ENCODE measurements around the gene PPM1L.
"Not testable (repeated sequence)": the region's sequence is repeated elsewhere in the genome, so short reads cannot be mapped to it uniquely, and the experiment has no call there.

Gene PPM1L

DNA sequence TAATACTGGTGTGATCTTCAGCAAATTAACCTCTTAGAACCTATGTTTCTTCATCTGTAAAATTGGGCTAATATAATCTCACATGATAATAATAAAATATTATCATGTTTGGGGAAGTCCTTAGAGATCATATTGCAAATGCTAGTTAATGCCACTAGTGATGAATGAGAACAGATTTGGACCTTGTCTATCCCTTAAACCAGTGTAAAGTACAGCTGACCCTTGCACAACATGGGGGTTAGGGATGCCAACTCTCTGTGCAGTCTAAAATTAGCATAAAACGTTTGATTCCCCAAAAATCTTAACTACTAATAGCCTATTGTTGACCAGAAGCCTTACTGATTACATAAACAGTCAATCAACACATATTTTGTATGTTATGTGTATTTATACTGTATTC lies 207.9 kb downstream of the PPM1L start:
- no peak for DNase-seq (ENCODE audit: low read depth, low spot score)
- H3K27ac ChIP-seq, result no peak overlapping the region

DNA sequence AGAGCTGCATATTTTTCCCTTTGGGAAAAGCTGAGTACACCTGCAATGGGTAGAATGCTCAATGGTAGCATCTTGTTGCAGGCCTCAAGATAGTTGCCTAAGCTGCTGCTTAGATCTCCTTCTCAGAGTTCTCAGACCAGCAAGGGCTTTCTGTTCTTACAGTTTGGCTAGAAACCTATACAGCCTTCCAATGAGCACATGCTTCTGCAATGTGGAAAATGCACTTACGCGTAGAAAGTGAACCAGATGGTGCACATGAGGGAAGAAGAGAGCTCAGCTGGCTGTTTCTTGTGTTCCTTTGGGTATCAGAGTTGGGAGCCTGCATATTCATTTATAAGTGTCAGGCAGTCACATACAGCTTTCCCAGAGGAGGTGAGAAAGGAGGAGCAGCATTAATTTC lies 212.7 kb downstream of the PPM1L start:
- DNase-seq (ENCODE audit: low read depth, low spot score), result no peak
- no peak overlapping the region for H3K27ac ChIP-seq

DNA sequence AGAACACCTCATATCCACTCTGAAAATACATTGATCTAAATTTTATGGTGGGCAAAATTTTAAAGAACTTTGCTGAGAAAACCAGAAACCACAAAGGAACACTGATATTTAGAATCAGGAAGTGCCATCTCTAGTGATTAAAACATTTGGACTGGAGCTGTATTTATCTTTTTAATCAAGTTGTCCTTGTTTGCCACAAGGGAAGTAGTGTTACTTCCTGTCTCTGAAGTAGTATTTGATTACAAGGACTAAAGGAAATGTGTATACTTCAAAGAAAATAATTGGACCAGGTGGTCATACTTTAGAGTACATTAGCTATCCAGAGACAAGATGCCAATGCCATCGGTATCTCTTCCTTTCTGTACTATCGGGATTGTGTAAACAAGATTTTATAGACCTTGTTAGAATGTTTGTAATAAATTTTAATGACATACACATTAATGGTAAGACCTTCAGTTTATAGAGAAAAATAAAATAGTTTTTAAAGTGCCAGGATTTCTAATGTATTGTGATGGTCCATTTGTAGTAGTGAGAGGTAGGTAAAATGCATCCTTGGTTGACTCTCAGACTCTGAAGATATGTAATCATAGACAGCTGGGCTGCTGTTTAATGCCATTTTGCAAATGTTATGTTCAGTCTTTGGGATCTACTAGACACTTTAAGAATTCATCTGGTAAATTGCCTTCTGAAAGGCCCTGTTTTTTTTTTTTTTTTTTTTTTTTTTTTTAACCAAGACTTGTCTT lies 217.2 kb downstream of the PPM1L start:
- no peak overlapping the region for H3K27ac ChIP-seq
- no peak for DNase-seq (ENCODE audit: low read depth, low spot score)

DNA sequence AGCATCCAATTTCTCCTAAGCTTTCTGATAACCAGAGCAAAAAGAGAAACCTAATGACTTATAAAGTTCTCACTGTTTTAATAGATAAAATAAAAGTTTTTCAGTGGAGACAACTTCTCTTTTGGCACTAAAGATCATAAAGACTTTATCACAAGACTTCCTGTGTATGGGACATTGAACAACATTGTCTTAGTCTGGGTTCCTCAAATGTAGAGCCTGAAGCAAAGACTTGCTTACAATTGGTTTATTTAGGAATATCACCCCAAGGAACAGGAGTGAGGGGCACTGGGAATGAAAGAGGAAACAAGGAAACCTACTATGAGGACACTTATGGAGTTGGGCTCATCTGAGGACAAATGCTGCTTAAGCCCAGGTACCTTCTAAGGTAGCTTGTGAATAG lies 221.7 kb downstream of the PPM1L start:
- no peak for DNase-seq (ENCODE audit: low read depth, low spot score)
- no peak overlapping the region for H3K27ac ChIP-seq

DNA sequence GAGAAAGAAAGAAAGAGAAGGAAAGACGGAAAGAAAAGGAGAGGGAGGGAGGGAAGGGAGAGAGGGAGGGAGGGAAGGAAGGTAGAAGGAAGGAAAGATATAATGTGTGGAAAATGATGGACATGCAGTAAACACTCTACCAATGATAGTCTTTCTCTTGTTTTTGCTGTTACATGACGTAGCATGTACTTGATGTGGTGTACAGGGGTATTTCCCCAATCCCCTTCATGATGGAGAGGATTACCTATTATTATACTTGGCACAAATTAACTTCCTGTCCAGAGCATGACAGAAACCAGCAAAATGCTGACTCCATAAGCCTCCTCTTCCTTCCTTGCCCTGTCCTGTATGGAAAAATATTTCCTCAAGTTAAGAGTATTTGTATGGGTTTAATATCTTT lies 224.7 kb downstream of the PPM1L start:
- DNase-seq (ENCODE audit: low read depth, low spot score), result no peak
- no peak overlapping the region for H3K27ac ChIP-seq

DNA sequence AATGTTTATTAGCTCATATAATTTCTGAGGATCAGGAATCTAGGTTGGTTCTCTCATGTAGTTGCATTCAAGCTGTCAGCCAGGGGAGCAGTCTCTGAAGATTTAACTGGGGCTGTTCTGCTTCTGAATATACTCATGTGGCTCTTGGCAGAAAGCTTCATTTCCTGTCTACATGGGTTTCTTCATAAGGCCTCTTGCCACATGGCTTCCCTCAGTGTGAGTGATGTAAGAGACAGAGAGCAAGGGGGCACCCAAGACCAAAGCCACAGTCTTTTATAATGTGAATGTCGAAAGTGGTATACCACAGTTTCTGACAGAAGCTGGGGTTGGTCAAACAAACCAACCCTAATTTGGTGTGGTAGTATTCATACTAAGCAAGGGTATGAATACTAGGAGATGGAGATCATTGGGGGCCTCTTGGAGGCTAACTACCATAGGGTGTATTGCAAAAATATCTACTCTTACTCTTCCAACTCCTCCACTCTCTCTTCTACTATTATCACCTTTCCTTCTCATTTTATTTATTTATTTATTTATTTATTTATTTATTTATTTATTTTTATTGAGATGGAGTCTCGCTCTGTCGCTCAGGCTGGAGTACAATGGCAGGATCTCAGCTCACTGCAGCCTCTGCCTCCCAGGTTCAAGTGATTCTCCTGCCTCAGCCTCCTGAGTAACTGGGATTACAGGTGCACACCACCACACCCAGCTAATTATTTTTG lies 225.3 kb downstream of the PPM1L start:
- DNase-seq (ENCODE audit: low read depth, low spot score), result no peak
- H3K27ac ChIP-seq, result no peak overlapping the region

DNA sequence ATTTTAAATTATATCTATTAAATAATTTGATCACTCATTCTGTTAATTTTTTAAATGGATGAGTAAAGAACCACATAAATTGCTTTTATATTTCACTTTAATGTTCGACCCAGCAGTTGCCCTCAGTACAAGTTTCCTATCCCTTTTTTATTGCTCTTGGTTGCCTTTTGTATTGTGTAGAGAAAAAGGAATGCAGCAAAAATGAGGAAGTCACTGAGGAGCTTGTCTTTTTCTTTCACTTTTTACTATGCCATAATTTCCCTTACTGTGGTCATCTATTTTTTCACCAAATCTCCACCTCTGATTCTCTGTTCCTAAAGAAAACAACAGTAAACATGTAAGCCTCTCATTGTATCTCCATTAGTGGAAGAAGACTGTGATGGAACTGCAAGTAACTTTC lies 226.5 kb downstream of the PPM1L start:
- no peak for DNase-seq (ENCODE audit: low read depth, low spot score)
- H3K27ac ChIP-seq, result no peak overlapping the region

DNA sequence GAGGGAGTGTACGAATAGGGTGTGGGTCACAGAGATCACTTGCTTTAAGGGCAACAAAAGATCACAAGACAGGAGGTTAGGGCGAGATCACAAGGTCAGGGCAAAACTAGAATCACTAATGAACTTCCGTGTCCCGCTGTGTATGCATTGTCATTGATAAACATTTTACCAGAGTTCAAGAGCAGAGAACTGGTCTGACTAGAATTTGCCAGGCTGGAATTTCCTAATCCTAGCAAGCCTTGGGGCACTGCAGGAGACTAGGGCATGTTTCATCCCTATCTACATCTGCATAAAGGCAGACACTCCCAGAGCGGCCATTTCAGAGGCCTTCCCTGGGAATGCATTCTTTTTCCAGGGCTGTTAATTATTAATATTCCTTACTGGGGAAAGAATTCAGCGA lies 227.9 kb downstream of the PPM1L start:
- DNase-seq (ENCODE audit: low read depth, low spot score); H3K27ac ChIP-seq: not testable (repeated sequence)

DNA sequence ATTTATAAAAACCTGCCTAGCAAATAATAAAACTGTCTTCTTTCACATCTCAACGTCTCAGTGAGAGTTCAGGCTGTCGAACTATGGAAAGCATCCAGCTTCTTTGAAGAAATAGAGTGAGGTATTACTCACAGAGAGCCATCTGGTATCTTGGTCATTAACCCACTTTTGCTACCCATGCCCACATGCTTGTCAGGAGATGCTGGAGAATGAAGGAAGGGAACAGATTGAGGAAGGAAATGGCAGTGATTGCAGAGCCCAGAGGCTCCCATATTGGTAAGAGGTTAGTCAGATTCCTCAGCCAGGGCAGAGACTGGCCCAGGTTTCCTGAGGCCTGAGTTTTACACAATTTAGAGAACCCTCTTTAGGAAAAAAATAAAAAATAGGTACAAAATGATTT lies 230.0 kb downstream of the PPM1L start:
- H3K27ac ChIP-seq, result no peak overlapping the region
- no peak for DNase-seq (ENCODE audit: low read depth, low spot score)

DNA sequence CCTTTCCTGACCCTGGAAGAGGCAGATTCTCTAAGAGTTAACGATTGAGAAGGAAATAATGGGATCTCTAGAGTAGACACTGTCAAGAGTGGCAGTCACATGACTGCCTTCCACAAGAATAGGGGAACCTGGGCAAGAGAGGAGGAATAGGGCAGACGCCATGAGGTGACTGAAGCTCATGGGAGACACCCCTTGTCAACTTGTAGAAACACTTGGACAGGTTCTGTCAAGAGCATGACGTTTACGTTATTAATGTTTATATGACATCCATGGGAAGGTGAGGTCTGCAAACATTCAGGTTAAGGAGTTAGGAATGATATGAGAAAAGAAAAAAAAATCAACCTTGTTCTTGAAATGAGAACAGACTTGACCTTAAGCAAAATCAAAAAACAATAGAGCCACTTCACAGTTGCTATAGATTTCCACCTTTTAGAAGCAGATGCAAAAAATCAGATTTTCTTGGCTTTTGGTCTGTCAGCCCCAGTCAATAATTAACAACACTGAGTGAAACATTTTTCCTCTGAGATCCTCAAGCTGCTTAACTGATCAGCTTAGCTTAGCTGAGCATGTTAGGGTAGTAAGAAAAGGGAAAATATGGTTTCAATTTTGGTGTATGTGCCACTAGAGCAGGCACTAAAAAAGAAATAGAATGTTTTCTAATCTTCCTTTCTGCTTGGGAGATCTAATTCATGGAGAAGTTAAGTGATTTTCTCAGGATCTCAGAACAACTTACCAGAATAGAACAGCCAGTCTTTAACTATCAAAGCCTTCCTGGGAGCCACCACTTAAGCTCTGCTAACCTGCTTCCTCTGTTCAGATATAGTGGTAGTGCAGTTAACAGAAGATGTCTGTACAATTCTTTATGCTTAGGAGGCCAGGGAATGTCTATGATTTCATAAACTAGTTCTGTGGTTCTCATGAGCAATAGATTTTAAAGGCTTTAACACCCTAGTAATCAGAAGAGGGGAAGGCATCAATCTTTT lies 232.2 kb downstream of the PPM1L start:
- no peak for DNase-seq (ENCODE audit: low read depth, low spot score)
- H3K27ac ChIP-seq, result no peak overlapping the region

DNA sequence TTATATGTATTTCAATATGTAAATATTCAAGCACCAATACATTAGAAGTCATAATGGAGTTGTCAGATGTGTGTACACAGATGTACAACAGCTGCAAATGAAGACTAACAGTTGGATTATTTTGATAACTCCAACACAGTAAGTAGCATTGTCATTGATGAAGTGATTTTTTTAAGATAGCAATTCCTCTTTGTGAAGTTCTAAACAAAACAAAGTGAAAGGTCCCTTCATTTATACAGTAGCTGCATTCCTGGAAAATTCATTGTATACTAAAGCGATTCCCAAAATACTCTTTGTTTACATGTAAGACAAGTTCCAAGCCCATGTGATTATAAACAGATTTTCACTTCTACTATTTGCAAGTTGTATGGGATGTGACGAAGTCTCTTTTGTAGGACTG lies 234.4 kb downstream of the PPM1L start:
- no peak overlapping the region for H3K27ac ChIP-seq
- DNase-seq (ENCODE audit: low read depth, low spot score), result no peak

DNA sequence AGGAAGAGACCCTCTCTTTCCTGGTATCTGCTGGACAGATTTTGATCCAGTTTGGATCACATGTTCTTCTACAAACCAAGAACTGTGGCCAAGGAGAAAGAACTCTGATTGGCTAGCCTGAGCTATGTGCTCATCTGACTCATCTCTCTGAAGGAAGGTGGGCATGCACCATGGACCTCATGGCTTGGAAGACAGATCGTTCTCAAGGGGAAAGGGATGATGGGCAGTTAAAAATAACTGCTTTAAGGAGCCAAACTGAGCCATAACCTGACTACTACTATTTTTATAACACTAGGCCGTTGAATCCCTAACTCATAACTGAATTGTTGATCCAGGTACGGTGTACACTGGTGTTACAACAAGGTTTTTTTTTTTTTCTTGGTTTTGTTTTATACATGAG lies 236.7 kb downstream of the PPM1L start:
- H3K27ac ChIP-seq, result no peak overlapping the region
- no peak for DNase-seq (ENCODE audit: low read depth, low spot score)

DNA sequence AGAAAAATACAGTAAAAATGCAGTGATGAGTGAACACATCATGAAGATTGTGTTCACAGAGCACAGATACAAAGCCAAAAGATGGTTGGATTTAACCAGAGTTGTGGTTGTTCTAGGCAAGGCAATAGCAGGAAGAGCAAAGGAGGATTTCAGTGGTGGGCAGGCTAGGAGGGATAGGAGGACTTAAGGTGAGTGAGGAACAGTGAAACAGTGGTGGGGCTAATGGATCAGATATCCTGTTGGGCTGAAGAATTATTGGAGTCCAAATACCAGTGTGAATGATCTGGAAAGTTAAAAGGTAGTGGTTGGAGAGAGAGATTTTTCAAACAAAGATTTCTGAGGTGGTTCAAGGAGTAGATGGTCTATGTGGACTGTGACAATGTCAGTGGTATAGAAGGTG lies 240.8 kb downstream of the PPM1L start:
- no peak overlapping the region for H3K27ac ChIP-seq
- no peak for DNase-seq (ENCODE audit: low read depth, low spot score)

DNA sequence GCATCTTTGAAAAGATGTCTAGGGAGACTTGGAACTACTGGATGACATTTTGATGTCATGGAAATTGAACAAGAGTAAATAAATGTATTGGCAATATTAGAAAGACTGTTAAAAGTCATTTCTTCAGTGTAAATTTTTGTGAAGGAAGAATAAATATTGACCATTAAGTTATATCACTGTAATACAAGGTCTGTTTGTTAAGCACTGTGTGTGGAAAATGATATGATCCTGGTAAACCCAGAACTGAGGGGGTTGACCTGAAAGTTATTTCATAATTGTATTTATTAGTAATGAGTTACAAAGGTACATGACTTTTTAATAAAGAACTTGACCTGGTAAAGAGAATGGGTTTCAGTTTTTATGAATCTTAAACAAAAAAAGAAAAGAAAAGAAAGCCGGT lies 242.6 kb downstream of the PPM1L start:
- DNase-seq (ENCODE audit: low read depth, low spot score), result no peak
- no peak overlapping the region for H3K27ac ChIP-seq

DNA sequence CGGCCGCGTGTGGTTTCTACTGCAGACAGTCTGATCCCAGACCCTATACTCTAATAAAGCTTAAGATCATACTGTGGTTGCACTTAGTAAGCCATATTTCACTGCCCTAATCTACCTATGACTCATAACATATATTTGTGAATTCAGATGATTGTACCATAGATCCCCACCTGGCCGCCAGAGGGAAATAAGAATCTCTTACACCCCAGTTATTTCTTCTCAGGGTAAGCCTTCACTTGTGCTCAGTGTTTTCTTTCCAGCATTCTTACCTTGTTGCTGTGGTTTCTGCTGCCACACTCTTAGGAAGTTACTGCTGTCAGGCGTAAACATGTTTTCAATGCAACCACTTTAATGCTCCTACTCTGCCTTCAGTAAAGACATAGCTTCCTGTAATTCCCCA lies 243.2 kb downstream of the PPM1L start:
- no peak overlapping the region for H3K27ac ChIP-seq
- no peak for DNase-seq (ENCODE audit: low read depth, low spot score)

DNA sequence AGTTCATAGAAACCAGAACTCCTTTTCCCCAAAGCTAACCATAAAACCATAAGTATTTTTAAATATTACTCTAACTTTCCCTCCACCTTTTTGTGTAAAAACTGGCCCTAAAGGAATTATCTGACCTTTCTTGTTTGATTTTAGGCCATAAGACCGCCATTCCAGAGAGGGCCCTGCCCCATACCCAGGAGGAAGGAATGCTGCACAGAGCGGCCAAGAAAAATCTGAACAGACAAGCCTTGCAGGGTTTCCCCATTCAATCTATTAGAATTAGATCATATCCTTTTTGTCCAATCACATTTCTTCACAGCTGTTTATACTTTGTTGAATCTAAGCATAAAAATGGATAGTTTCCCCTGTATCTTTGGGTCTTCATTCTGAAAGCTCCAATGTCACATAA lies 252.1 kb downstream of the PPM1L start:
- H3K27ac ChIP-seq, result no peak overlapping the region
- no peak for DNase-seq (ENCODE audit: low read depth, low spot score)

DNA sequence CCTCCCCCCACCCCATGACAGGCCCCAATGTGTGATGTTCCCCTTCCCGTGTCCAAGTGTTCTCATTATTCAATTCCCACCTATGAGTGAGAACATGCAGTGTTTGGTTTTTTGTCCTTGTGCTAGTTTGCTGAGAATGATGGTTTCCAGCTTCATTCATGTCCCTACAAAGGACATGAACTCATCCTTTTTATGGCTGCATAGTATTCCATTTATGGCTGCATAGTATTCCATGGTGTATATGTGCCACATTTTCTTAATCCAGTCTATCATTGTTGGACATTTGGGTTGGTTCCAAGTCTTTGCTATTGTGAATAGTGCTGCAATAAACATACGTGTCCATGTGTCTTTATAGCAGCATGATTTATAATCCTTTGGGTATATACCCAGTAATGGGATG lies 254.1 kb downstream of the PPM1L start:
- not testable (repeated sequence) for DNase-seq (ENCODE audit: low read depth, low spot score); H3K27ac ChIP-seq

DNA sequence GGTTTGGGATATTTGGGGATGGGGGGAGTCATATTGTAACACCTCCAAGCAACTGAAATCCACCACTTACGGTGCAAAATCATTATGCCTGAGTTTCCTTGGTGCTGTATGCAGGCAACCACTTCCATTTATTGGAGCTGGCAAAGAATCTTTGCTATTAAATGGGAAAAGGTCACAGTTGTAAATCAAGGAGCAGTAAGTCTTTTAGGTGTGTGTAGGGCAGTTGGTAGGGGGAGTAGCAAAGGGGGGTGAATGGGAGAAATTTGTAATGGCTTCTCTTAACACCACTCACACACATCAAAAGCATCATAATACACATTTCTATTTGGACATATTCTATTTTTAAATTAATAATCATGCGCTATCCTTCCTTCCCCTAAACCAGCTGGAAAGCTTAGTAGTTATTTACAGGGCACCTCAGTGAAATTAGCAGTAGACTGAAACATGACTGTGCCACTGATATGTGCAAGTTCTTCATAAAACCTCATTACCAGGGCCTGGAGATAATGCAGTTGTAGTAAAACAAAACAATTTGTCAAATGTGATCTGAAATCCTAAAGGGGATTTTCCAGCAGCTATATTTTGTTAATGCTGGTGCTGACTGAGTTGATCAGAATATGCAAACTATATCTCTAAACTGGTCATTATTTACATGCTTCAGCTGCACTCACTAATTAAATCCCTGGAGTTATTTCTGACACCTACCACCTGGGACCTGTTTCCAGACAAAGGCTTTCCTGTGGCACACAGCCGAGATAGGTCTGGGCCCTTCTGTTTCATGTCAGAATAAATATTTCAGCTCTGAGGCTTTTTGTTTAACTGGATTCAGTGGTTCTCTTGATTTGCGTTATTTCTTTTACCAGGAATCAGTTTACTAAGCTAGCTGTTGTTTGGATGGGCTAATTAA lies 259.1 kb downstream of the PPM1L start:
- H3K27ac ChIP-seq, result no peak overlapping the region
- DNase-seq (ENCODE audit: low read depth, low spot score), result no peak

DNA sequence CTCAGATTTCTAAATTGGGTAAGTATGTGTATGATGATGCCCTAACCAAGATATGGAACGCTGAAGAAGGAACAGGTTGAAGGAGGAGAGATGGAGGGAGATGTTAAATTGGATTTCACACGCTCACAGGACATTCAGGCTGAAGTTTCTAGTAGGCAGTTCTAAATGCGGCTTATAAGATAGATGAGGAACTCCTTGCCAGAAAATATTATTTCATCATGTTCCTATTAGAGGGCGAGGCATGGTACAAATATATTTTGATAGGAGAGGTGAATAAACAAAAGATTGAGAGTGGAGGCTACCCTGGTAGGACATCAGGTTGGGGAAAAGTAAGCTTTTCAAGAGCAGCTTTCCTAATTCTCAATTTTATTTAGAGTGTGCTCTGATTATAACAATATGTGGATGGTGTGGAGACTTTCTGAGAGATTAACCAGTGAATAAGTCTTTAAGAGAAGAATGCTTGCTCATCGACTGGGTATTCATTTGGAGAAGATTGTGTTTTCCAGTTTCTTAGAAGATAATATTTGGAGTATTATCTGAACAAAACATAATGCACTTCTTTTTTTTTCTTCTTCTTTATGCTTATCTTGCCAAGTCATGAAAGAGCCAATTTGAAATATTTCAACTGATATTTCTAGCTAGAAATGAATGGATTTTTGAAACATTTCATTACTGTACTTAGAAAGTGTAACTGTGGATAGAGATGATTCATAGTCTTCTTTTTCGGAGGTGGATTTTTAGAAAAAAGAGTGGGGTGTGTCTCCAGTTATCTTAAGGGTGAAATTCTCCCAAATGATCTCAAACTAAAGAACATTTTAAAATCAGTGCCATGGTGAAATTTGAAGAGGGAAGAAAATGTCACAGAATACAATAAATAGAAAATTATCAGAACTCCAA lies 260.6 kb downstream of the PPM1L start:
- no peak for DNase-seq (ENCODE audit: low read depth, low spot score)
- no peak overlapping the region for H3K27ac ChIP-seq
